Naive thymus-derived CD4-positive, alpha-beta T cell (primary cell): Measurements from ENCODE around the gene CFAP99. TPM values are rescaled to one million over a fixed set of nuclear protein-coding genes. Genes with fewer than 3 reads are reported as not detected.
"Not testable (repeated sequence)": the region's sequence is repeated elsewhere in the genome, so short reads cannot be mapped to it uniquely, and the experiment has no call there.

ENCODE experiments used
- ATAC-seq: fragments of 150-1000 bp; cut with Tn5 transposase; 2 replicates; pipeline ENCODE4 v1.10.0; 2021; ENCODE audit warnings: mild to moderate bottlenecking, moderate library complexity
- CTCF ChIA-PET: fragments of 350-600 bp; sonication (Branson Sonifier 250); formaldehyde crosslinking; loops from one replicate; lab custom pipeline; 2021; ENCODE audit warnings: antibody characterized with exemption; lab: Charles Lee
- POLR2A ChIA-PET: fragments of 350-600 bp; sonication (Branson Sonifier 250); formaldehyde crosslinking; loops from one replicate; lab custom pipeline; 2021; ENCODE audit warnings: antibody characterized with exemption, inconsistent platforms; lab: Charles Lee
- DNase-seq, 9 donors: peaks; one replicate each; pipeline versions ENCODE4 v3.0.0 to v3.0.0-alpha.2; 2020 to 2022; ENCODE audit warnings: mixed read lengths in 1 of 9
- H3K27ac ChIP-seq: one replicate; pipeline ENCODE4 v1.7.0; 2013; ENCODE audit warnings: mild to moderate bottlenecking, low read depth, low read length, moderate library complexity
- H3K27me3 ChIP-seq, 2 donors: one replicate each; pipeline ENCODE4 v1.7.0; 2013; ENCODE audit warnings: low read length in 2 of 2, mild to moderate bottlenecking in 2 of 2, moderate library complexity in 2 of 2; ENCODE audit not compliant: control insufficient read depth in 2 of 2, insufficient read depth in 2 of 2
- H3K36me3 ChIP-seq, 3 experiments: 1 replicate in 2 of 3; 2 replicates in 1 of 3; pipeline ENCODE4 v1.7.0; 2013; ENCODE audit warnings: low read length in 3 of 3, mild to moderate bottlenecking in 3 of 3, moderate library complexity in 1 of 3; ENCODE audit not compliant: insufficient read depth in 3 of 3, control insufficient read depth in 2 of 3
- H3K4me1 ChIP-seq, 2 donors: one replicate each; pipeline ENCODE4 v1.7.0; 2013; ENCODE audit warnings: low read length in 2 of 2, mild to moderate bottlenecking in 2 of 2, moderate library complexity in 1 of 2; ENCODE audit not compliant: control insufficient read depth in 2 of 2, insufficient read depth in 2 of 2
- H3K4me3 ChIP-seq: 2 replicates; pipeline ENCODE4 v1.7.0; 2013; ENCODE audit warnings: mild to moderate bottlenecking, low read length
- H3K9me3 ChIP-seq, 3 experiments: 1 replicate in 2 of 3; 2 replicates in 1 of 3; pipeline ENCODE4 v1.7.0; 2013; ENCODE audit warnings: low read length in 3 of 3; ENCODE audit not compliant: control insufficient read depth in 2 of 3
- H3K27ac Mint-ChIP-seq, 9 donors: one replicate each; pipeline ENCODE4 v1.8.0; 2020 to 2022; ENCODE audit warnings: mixed read lengths in 9 of 9, mild to moderate bottlenecking in 8 of 9, moderate library complexity in 5 of 9, inconsistent platforms in 2 of 9
- H3K27me3 Mint-ChIP-seq, 5 donors: one replicate each; pipeline ENCODE4 v1.8.0; 2021 to 2022; ENCODE audit warnings: mixed read lengths in 5 of 5, mild to moderate bottlenecking in 1 of 5
- H3K36me3 Mint-ChIP-seq, 5 donors: one replicate each; pipeline ENCODE4 v1.8.0; 2020 to 2022; ENCODE audit warnings: mixed read lengths in 5 of 5, mild to moderate bottlenecking in 3 of 5, inconsistent platforms in 1 of 5
- H3K4me1 Mint-ChIP-seq, 7 donors: one replicate each; pipeline ENCODE4 v1.8.0; 2020 to 2022; ENCODE audit warnings: mixed read lengths in 7 of 7, mild to moderate bottlenecking in 3 of 7, inconsistent platforms in 1 of 7
- H3K4me3 Mint-ChIP-seq, 10 donors: one replicate each; pipeline ENCODE4 v1.8.0; 2020 to 2022; ENCODE audit warnings: mild to moderate bottlenecking in 10 of 10, mixed read lengths in 10 of 10, moderate library complexity in 6 of 10, inconsistent platforms in 2 of 10
- H3K9me3 Mint-ChIP-seq, 11 donors: one replicate each; pipeline ENCODE4 v1.8.0; 2020 to 2022; ENCODE audit warnings: mixed read lengths in 11 of 11, mild to moderate bottlenecking in 4 of 11, inconsistent platforms in 1 of 11, moderate library complexity in 1 of 11
- intact Hi-C, 2 donors: fragments of 100-400 bp; cut with micrococcal nuclease; formaldehyde crosslinking; loops; one replicate each; pipeline ENCODE4 v1.15.1; 2023
- polyA plus RNA-seq, 2 donors: library from polyadenylated mRNA; unstranded; fragments of 300-500 nt; fragmentation: Illumina TruSeq; gene quantifications; one replicate each; pipeline ENCODE4 v1.2.3, GENCODE V29; 2021
- total RNA-seq, 6 experiments: library from RNA in 5 of 6; stranded (reverse) in 5 of 6; gene quantifications; 1 replicate in 5 of 6; 2 replicates in 1 of 6; pipeline ENCODE4 v1.2.3 and lab custom pipeline; 2021 to 2026

The CFAP99 gene
- total and polyA plus RNA-seq, 7 experiments from 2014 or later: 0.12 to 0.27 TPM; not detected in 5

GRCh38 chr4:2426711-2427275, 8.0 kb downstream of the CFAP99 start:
- H3K27me3 ChIP-seq: no peaks in the 10 kb centered on the region
- H3K27ac Mint-ChIP-seq: no peak overlapping the region
- ChIA-PET CTCF (no interaction called here), POLR2A (no interaction called here)
- peaks cover 0 to 16% (median 8%) of the 10 kb centered on the region in 5 donors for H3K27me3 Mint-ChIP-seq
- H3K9me3 Mint-ChIP-seq: peaks cover 0 to 1% (median 0%) of the 10 kb centered on the region in 11 donors
- H3K4me1 Mint-ChIP-seq: peaks cover 0 to 1% (median 0%) of the 10 kb centered on the region in 7 donors
- H3K27ac ChIP-seq: no peak overlapping the region
- no peaks in the 10 kb centered on the region for H3K9me3 ChIP-seq
- H3K4me3 ChIP-seq: no peak overlapping the region
- no peak overlapping the region for H3K4me3 Mint-ChIP-seq
- intact Hi-C loops: no loop called here
- H3K36me3 Mint-ChIP-seq: no peaks in the 10 kb centered on the region
- ATAC-seq: no peak
- no peaks in the 10 kb centered on the region for H3K4me1 ChIP-seq
- no peak for DNase-seq
- no peaks in the 10 kb centered on the region for H3K36me3 ChIP-seq

- CTCF ChIA-PET: no interaction called here
- Mint-ChIP-seq H3K9me3 (peaks cover 0 to 1% (median 0%) of the 10 kb centered on the region in 11 donors), H3K4me1 (peaks cover 0 to 1% (median 0%) of the 10 kb centered on the region in 7 donors), H3K27me3 (peaks cover 0 to 8% (median 4%) of the 10 kb centered on the region in 5 donors), H3K27ac (peak overlapping the region in 1 of 9 donors; percentile 62), H3K4me3 (no peak overlapping the region), H3K36me3 (no peaks in the 10 kb centered on the region)
- H3K27me3 ChIP-seq: no peaks in the 10 kb centered on the region
- intact Hi-C loops: no loop called here
- POLR2A ChIA-PET: no interaction called here
- H3K9me3 ChIP-seq: no peaks in the 10 kb centered on the region
- H3K27ac ChIP-seq: no peak overlapping the region
- DNase-seq (no peak), ATAC-seq (no peak)
- no peaks in the 10 kb centered on the region for H3K36me3 ChIP-seq
- H3K4me1 ChIP-seq: no peaks in the 10 kb centered on the region
- no peak overlapping the region for H3K4me3 ChIP-seq
Measured at GRCh38 chr4:2427383-2428334, 8.9 kb downstream of the CFAP99 start.

- Mint-ChIP-seq H3K4me1 (peaks cover 0 to 1% (median 0%) of the 10 kb centered on the region in 7 donors), H3K36me3 (no peaks in the 10 kb centered on the region), H3K9me3 (peaks cover 0 to 1% (median 0%) of the 10 kb centered on the region in 11 donors), H3K27ac (no peak overlapping the region), H3K4me3 (no peak overlapping the region), H3K27me3 (peaks cover 0 to 8% (median 3%) of the 10 kb centered on the region in 5 donors)
- H3K36me3 ChIP-seq: no peaks in the 10 kb centered on the region
- CTCF ChIA-PET: no interaction called here
- no peak for ATAC-seq
- no peaks in the 10 kb centered on the region for H3K27me3 ChIP-seq
- H3K4me3 ChIP-seq: no peak overlapping the region
- H3K4me1 ChIP-seq: no peaks in the 10 kb centered on the region
- peak in 1 of 9 donors; percentile 4 for DNase-seq
- no peaks in the 10 kb centered on the region for H3K9me3 ChIP-seq
- no peak overlapping the region for H3K27ac ChIP-seq
- POLR2A ChIA-PET: no interaction called here
- intact Hi-C loops: no loop called here
Measured at GRCh38 chr4:2428496-2429213, 9.9 kb downstream of the CFAP99 start.

- H3K27me3 Mint-ChIP-seq, H3K36me3 ChIP-seq, H3K27ac Mint-ChIP-seq, H3K4me3 Mint-ChIP-seq, ATAC-seq, H3K27me3 ChIP-seq, CTCF ChIA-PET, H3K27ac ChIP-seq, H3K36me3 Mint-ChIP-seq, H3K4me1 ChIP-seq, H3K9me3 Mint-ChIP-seq, intact Hi-C loops, H3K4me3 ChIP-seq, H3K9me3 ChIP-seq, H3K4me1 Mint-ChIP-seq, POLR2A ChIA-PET: not testable (repeated sequence)
- DNase-seq: peak in 1 of 9 donors; percentile 1
Measured at GRCh38 chr4:2429945-2430757, 11.4 kb downstream of the CFAP99 start.

- Mint-ChIP-seq H3K9me3 (no peaks in the 10 kb centered on the region), H3K4me1 (peaks cover 0 to 1% (median 0%) of the 10 kb centered on the region in 7 donors), H3K4me3 (no peak overlapping the region), H3K27me3 (peaks cover 0 to 5% (median 0%) of the 10 kb centered on the region in 5 donors), H3K27ac (no peak overlapping the region), H3K36me3 (no peaks in the 10 kb centered on the region)
- Histone ChIP-seq H3K27ac (no peak overlapping the region), H3K36me3 (no peaks in the 10 kb centered on the region), H3K4me3 (no peak overlapping the region), H3K4me1 (no peaks in the 10 kb centered on the region), H3K27me3 (no peaks in the 10 kb centered on the region), H3K9me3 (no peaks in the 10 kb centered on the region)
- ATAC-seq (no peak), DNase-seq (no peak)
- CTCF ChIA-PET: interaction anchor here (1.2 kb wide), 1 partner anchor 212 kb away, joined by 6 read pairs; no protein-coding TSS in a partner anchor
- POLR2A ChIA-PET: no interaction called here
- intact Hi-C loops: no loop called here
Measured at GRCh38 chr4:2432004-2432403, 13.2 kb downstream of the CFAP99 start.

GRCh38 chr4:2432991-2433530, 14.3 kb downstream of the CFAP99 start:
- Mint-ChIP-seq H3K27ac (no peak overlapping the region), H3K4me1 (peaks cover 0 to 1% (median 0%) of the 10 kb centered on the region in 7 donors), H3K36me3 (no peaks in the 10 kb centered on the region), H3K27me3 (peaks cover 0 to 5% (median 0%) of the 10 kb centered on the region in 5 donors), H3K9me3 (no peaks in the 10 kb centered on the region), H3K4me3 (no peak overlapping the region)
- Histone ChIP-seq H3K36me3 (no peaks in the 10 kb centered on the region), H3K4me1 (no peaks in the 10 kb centered on the region), H3K4me3 (no peak overlapping the region), H3K27ac (no peak overlapping the region), H3K9me3 (no peaks in the 10 kb centered on the region), H3K27me3 (no peaks in the 10 kb centered on the region)
- POLR2A ChIA-PET: no interaction called here
- CTCF ChIA-PET: no interaction called here
- intact Hi-C loops: no loop called here
- DNase-seq (no peak), ATAC-seq (peak; percentile 57)
